ENCODE data around the gene PXYLP1. TPM values are rescaled to one million over a fixed set of nuclear protein-coding genes. Genes with fewer than 3 reads are reported as not detected.

The PXYLP1 gene
- total RNA-seq, 4 donors from 2014 or later: 18.5 to 29.7 (median 26.4) TPM

GRCh38 chr3:141326626-141327025, 95.0 kb downstream of the PXYLP1 start:
- H3K4me1 ChIP-seq: no peaks in the 10 kb centered on the region
- H3K27me3 ChIP-seq: no peaks in the 10 kb centered on the region
- TF ChIP-seq POLR2A (IDR thresholded peaks at IDR 0.05): no peak
- TF ChIP-seq, protein P1, sequence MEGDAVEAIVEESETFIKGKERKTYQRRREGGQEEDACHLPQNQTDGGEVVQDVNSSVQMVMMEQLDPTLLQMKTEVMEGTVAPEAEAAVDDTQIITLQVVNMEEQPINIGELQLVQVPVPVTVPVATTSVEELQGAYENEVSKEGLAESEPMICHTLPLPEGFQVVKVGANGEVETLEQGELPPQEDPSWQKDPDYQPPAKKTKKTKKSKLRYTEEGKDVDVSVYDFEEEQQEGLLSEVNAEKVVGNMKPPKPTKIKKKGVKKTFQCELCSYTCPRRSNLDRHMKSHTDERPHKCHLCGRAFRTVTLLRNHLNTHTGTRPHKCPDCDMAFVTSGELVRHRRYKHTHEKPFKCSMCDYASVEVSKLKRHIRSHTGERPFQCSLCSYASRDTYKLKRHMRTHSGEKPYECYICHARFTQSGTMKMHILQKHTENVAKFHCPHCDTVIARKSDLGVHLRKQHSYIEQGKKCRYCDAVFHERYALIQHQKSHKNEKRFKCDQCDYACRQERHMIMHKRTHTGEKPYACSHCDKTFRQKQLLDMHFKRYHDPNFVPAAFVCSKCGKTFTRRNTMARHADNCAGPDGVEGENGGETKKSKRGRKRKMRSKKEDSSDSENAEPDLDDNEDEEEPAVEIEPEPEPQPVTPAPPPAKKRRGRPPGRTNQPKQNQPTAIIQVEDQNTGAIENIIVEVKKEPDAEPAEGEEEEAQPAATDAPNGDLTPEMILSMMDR (IDR thresholded peaks at IDR 0.05): no peak
- no peak overlapping the region for H3K27ac ChIP-seq
- no peak for DNase-seq
- H3K9me3 ChIP-seq: no peaks in the 10 kb centered on the region
- intact Hi-C loops (cut with DNase I; ENCODE audit: low total_unique reads): no loop called here
- no peaks in the 10 kb centered on the region for H3K36me3 ChIP-seq
- H3K4me3 ChIP-seq: no peak overlapping the region

DNA sequence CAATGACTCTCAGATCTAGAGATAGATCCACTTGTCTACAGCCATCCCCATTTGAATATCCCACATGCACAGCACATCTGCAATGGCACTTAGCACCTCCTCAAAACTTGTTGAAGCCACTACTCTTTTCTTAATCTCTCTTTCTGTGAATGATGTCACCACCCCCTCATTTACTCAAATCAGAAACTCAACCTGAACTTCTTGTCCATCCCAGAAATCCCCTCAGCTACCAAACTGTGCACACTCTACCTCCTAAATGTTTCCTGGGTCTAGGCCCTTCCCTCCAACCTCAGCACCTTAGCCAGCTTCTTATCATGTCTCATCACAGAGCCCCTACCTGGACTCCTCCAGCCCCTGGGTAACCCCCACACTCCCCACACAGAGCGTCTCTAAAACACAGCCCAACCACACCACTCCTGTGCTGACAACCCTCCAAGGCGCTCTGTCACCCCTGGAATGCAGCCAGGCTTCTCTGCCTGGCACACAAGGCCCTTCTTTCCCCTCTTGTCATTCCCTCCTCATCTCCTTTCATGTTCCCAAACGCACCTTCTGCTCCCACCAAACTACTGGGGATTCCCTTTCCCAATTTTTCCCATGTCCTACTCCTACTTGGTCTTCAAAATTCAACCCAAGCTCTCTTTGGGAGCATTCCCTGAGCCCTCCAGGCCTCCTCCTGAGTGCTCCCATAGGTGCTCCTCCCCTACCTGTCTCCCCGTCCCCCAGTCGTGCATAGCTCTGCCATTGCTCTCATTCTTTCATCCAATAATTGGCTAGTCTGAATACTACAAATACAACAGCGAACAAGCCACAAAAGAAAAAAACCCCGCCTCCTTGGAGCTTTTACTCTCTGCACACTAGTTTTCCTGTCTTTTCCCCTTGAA, 96.9 kb downstream of the PXYLP1 start:
- no peak for DNase-seq
- no peak overlapping the region for H3K27ac ChIP-seq
- H3K27me3 ChIP-seq: no peaks in the 10 kb centered on the region
- no peaks in the 10 kb centered on the region for H3K4me1 ChIP-seq
- TF ChIP-seq, protein P1 (IDR thresholded peaks at IDR 0.05): no peak
- no peak for TF ChIP-seq POLR2A (IDR thresholded peaks at IDR 0.05)
- intact Hi-C loops (cut with DNase I; ENCODE audit: low total_unique reads): no loop called here
- H3K9me3 ChIP-seq: no peaks in the 10 kb centered on the region
- H3K4me3 ChIP-seq: no peak overlapping the region
- no peaks in the 10 kb centered on the region for H3K36me3 ChIP-seq

DNA sequence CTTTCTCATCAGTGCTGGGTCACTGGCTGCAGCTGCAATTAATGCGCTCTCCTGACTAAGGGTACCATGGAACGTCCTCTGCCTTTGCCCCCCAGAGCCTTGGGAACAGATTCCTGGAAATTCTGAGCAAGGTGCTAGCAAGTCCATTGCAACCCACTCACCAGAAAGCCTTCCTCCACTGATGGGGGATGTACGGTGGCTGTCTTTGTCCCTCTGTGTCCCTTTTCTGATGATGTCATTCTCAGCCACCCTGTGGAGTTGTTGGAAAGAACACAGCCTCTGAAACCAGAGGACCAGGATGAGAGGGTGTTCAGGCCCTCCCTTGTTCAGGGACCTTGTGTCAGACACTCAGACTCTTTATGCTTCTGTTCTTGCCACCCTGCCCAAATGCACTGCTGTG, 98.6 kb downstream of the PXYLP1 start:
- TF ChIP-seq, protein P1 (IDR thresholded peaks at IDR 0.05): no peak
- intact Hi-C loops (cut with DNase I; ENCODE audit: low total_unique reads): no loop called here
- no peak overlapping the region for H3K4me3 ChIP-seq

DNA sequence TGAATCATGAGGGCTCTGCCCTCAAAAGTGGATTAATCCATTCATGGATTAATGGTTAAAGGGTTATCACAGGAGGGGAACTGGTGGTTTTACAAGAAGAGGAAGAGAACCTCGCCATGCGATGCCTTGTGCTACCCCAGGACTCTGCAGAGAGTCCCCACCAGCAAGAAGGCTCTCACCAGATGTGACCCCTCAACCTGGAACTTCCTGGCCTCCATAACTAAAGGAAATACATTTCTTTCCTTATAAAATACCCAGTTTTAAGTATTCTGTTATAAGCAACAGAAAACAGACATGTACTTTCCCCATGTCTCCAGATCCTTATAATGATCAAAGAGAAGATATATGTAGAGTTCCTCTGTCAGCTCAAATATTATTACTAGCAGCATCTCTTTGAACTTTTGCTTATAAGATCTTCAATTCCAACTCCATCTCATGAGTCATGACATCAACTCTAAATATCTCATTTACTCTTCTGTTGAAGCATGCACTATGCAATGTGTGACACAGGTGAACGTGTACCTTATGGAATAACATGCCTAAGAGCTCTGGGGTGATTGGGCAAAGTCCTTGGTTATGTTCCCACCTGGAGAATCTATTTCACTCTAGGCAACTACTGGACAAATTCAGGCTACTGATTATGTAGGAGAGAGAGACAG, 99.2 kb downstream of the PXYLP1 start:
- Histone ChIP-seq H3K27ac (no peak overlapping the region), H3K4me3 (no peak overlapping the region)
- intact Hi-C loops (cut with DNase I; ENCODE audit: low total_unique reads): no loop called here

More for the DNA sequence above, 98.6 kb downstream of the PXYLP1 start:
- H3K27me3 ChIP-seq: no peaks in the 10 kb centered on the region
- no peak for DNase-seq
- H3K27ac ChIP-seq: no peak overlapping the region
- no peaks in the 10 kb centered on the region for H3K36me3 ChIP-seq
- no peaks in the 10 kb centered on the region for H3K9me3 ChIP-seq
- H3K4me1 ChIP-seq: no peaks in the 10 kb centered on the region

More for the DNA sequence above, 99.2 kb downstream of the PXYLP1 start:
- Histone ChIP-seq H3K36me3 (no peaks in the 10 kb centered on the region), H3K27me3 (no peaks in the 10 kb centered on the region), H3K9me3 (no peaks in the 10 kb centered on the region), H3K4me1 (no peaks in the 10 kb centered on the region)
- TF ChIP-seq, protein P1 (IDR thresholded peaks at IDR 0.05): no peak
- no peak for TF ChIP-seq POLR2A (IDR thresholded peaks at IDR 0.05)
- no peak for DNase-seq

Data from uterus (tissue), 4 donors.